Bronchial epithelial cell (primary cell): Measurements from ENCODE around the gene ZNF76. TPM values are rescaled to one million over a fixed set of nuclear protein-coding genes. Genes with fewer than 3 reads are reported as not detected.

Source experiments
- DNase-seq: peaks from one replicate; pipeline ENCODE4 v3.0.0-alpha.2; 2010; ENCODE audit warnings: low read depth
- FAIRE-seq: peaks from 2 replicates; lab custom pipeline; 2011; peaks lifted over from hg19 to GRCh38; lab: Jason Lieb, UNC
- H3K27me3 ChIP-seq: 2 replicates; pipeline ENCODE4 v1.5.1; 2011; ENCODE audit warnings: low read length; ENCODE audit not compliant: control insufficient read depth, insufficient read depth
- H3K36me3 ChIP-seq: 2 replicates; pipeline ENCODE4 v1.5.1; 2011; ENCODE audit warnings: low read length; ENCODE audit not compliant: control insufficient read depth, insufficient read depth
- H3K4me3 ChIP-seq: 2 replicates; pipeline ENCODE4 v1.5.1; 2011; ENCODE audit warnings: mild to moderate bottlenecking, low read depth, low read length, control low read depth
- total RNA-seq: library from RNA; depleted of rRNA; stranded (reverse); fragments of >200 nt; gene quantifications from 2 replicates; pipeline ENCODE4 v1.2.1, GENCODE V29; 2014
- TF ChIP-seq, protein P1 (sequence below): IDR thresholded peaks from 2 replicates; pipeline ENCODE4 v1.5.1; 2011; ENCODE audit warnings: mild to moderate bottlenecking, moderate library complexity, low read length, control low read depth, inconsistent platforms; ENCODE audit not compliant: insufficient read depth, severe bottlenecking

ZNF76 gene
- total RNA-seq, 1 donor from 2014 or later: 5.3 TPM

DNA sequence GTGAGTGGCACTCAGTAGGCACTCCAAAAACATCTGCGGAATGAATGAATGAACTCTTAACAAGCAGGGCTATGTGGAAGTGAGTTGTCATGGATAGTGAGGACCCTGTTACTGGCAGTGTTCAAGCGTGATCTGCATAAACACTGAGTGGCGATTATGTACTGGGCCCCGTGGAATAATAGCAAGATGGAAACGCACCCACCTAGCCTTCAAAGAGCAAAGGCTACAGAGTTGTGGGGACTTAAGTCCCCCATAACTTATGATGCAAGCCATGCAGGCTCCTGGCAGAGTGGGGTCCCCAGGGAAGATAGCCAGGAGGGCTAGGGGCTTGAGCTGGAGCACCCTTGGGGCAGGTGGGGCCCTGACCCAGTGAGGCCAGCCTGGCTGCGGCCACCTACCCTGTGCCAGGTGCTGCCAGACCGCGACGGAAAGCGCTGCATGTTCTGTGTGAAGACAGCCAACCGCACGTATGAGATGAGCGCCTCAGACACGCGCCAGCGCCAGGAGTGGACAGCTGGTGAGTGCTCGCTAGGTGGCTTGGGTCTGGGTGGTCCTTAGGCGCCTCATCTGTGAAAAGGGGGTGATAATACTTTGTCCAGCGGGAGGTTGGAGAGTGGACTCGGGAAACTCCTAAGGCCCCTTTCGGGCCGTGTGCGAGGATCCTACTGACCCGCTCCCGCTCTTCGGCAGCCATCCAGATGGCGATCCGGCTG lies 58.1 kb downstream of the ZNF76 start:
- FAIRE-seq (no peak), DNase-seq (no peak)
- TF ChIP-seq, protein P1, sequence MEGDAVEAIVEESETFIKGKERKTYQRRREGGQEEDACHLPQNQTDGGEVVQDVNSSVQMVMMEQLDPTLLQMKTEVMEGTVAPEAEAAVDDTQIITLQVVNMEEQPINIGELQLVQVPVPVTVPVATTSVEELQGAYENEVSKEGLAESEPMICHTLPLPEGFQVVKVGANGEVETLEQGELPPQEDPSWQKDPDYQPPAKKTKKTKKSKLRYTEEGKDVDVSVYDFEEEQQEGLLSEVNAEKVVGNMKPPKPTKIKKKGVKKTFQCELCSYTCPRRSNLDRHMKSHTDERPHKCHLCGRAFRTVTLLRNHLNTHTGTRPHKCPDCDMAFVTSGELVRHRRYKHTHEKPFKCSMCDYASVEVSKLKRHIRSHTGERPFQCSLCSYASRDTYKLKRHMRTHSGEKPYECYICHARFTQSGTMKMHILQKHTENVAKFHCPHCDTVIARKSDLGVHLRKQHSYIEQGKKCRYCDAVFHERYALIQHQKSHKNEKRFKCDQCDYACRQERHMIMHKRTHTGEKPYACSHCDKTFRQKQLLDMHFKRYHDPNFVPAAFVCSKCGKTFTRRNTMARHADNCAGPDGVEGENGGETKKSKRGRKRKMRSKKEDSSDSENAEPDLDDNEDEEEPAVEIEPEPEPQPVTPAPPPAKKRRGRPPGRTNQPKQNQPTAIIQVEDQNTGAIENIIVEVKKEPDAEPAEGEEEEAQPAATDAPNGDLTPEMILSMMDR: no peak
- Histone ChIP-seq H3K4me3 (peak overlapping the region; percentile 39), H3K36me3 (peaks cover 24% of the 10 kb centered on the region), H3K27me3 (no peaks in the 10 kb centered on the region)

DNA sequence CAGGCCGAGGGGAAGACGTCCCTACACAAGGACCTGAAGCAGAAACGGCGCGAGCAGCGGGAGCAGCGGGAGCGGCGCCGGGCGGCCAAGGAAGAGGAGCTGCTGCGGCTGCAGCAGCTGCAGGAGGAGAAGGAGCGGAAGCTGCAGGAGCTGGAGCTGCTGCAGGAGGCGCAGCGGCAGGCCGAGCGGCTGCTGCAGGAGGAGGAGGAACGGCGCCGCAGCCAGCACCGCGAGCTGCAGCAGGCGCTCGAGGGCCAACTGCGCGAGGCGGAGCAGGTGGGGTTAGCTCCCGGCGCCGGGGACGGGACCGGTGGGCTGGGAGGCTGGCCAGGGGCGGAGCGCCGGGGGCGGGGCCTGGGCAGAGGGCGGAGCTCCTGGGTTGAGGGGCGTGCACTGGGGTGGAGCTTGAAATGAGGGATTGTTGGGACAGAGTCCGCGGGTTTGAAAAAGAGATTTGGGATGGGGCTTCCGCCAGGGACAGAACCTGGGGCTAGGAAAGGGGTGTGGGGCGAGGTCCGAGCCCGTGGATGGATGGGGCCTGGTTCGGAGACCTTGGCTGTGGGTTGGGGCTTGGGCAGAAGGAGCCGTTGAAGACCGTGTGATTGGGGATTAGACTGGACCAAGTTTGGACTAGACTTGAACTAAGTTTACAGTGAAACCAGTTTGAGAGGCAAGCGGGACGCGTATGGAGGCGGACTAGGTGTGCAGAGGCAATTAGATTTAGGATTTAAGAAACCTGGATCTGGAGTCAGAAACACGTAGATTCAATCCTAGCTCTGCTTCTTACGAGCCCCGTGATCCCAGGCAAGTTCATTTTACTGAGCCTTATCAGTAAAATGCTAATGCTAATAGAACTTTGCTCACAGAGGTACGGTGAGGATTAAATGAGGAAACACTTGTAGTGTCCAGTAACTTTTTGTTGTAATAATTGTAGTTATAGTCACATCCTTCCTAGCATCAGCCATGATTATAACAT lies 58.9 kb downstream of the ZNF76 start:
- Histone ChIP-seq H3K36me3 (peaks cover 25% of the 10 kb centered on the region), H3K27me3 (no peaks in the 10 kb centered on the region), H3K4me3 (peak overlapping the region; percentile 39)
- DNase-seq (peak; percentile 50), FAIRE-seq (no peak)
- TF ChIP-seq, protein P1: no peak

GRCh38 chr6:35319346-35320030 lies 60.0 kb downstream of the ZNF76 start:
- Histone ChIP-seq H3K27me3 (no peaks in the 10 kb centered on the region), H3K4me3 (no peak overlapping the region), H3K36me3 (peaks cover 25% of the 10 kb centered on the region)
- TF ChIP-seq, protein P1: no peak
- FAIRE-seq (no peak), DNase-seq (no peak)

DNA sequence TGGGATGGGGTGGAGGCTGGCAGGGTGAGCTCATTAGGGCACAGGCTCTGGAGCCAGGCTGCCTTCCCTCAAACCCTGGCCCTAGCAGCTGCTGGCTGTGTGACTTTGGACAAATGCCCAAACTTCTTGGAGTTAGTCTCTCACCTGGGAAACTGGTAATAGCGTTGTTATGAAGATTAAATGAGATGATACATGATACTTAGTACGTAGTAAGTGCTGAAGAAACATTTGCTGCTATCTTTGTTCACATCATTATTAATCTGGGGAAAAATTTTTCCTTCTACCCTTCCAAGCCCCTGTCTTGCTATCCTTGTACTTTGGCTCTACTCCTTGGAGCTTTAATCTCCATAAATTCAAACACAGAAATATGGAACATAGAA lies 60.5 kb downstream of the ZNF76 start:
- Histone ChIP-seq H3K4me3 (no peak overlapping the region), H3K27me3 (no peaks in the 10 kb centered on the region), H3K36me3 (peaks cover 25% of the 10 kb centered on the region)
- FAIRE-seq: no peak
- TF ChIP-seq, protein P1: no peak
- DNase-seq: no peak

GRCh38 chr6:35321091-35321490 lies 61.6 kb downstream of the ZNF76 start:
- H3K36me3 ChIP-seq: peaks cover 25% of the 10 kb centered on the region
- no peaks in the 10 kb centered on the region for H3K27me3 ChIP-seq
- no peak for FAIRE-seq
- TF ChIP-seq, protein P1: no peak
- H3K4me3 ChIP-seq: no peak overlapping the region
- no peak for DNase-seq
